Left colon (tissue), 2 donors: ENCODE data around the gene HDAC3. TPM values are rescaled to one million over a fixed set of nuclear protein-coding genes. Genes with fewer than 3 reads are reported as not detected.

ENCODE experiments used
- ATAC-seq: fragments of 200-7000 bp; cut with Tn5 transposase; one replicate; pipeline ENCODE4 v1.9.1; 2020; ENCODE audit warnings: mild to moderate bottlenecking, moderate library complexity
- DNase-seq, 2 donors: peaks; one replicate each; pipeline ENCODE4 v3.0.0-alpha.2; 2020
- intact Hi-C, 2 donors: fragments of 100-400 bp; cut with DNase I in 1 of 2; cut with micrococcal nuclease in 1 of 2; formaldehyde crosslinking; loops; one replicate each; pipeline versions ENCODE4 v1.11.2 to v1.14.0; 2022; cut with DNase I, micrococcal nuclease
- total RNA-seq, 2 donors: library from RNA; stranded (reverse); fragmentation: NEBNext Ultra II Directional; extraction: Animal tissue kit (Norgen Biotek cat#: 25700); gene quantifications; one replicate each; pipeline ENCODE4 v1.2.1, GENCODE V29; 2021
- donor health status: DM: no; HTN: no; CAD: no.
- donor health status: DM: yes; HTN: yes; CAD: no.

Gene HDAC3
- total RNA-seq, 2 donors from 2014 or later: 37.8 to 40.5 TPM

GRCh38 chr5:141573489-141574121, 63.0 kb downstream of the HDAC3 start:
- no peak for ATAC-seq
- intact Hi-C loops: no loop called here
- DNase-seq: no peak

Other genes with a start within 250 kb of the HDAC3 start
- 1 to 10 TPM in 1 of 2 donors, under 1 TPM in 1; 0.98 to 1.3 TPM for gene PCDHGB4, start 249.2 kb downstream of the HDAC3 start, total RNA-seq
- under 1 TPM; 0.73 to 0.82 TPM for gene PCDHGA8, start 244.2 kb downstream of the HDAC3 start, total RNA-seq
- gene PCDHGB5, start 238.9 kb downstream of the HDAC3 start, total RNA-seq: 1 to 10 TPM; 3.4 to 4.0 TPM
- 1 to 10 TPM; 1.6 to 2.6 TPM for gene PCDHGA9, start 234.1 kb downstream of the HDAC3 start, total RNA-seq
- 1 to 10 TPM; 1.9 to 2.2 TPM for gene PCDHGB6, start 228.8 kb downstream of the HDAC3 start, total RNA-seq
- gene PCDHGA10, start 223.9 kb downstream of the HDAC3 start, total RNA-seq: 1 to 10 TPM; 2.8 to 5.3 TPM
- 1 to 10 TPM; 3.0 to 4.2 TPM for gene PCDHGB7, start 219.2 kb downstream of the HDAC3 start, total RNA-seq
- 1 to 10 TPM; 1.3 to 2.2 TPM for gene PCDHGA11, start 215.8 kb downstream of the HDAC3 start, total RNA-seq
- 1 to 10 TPM; 1.8 to 2.0 TPM for gene PCDHGA12, start 206.3 kb downstream of the HDAC3 start, total RNA-seq
- 10 to 100 TPM; 15.3 to 16.0 TPM for gene PCDHGC3, start 160.9 kb downstream of the HDAC3 start, total RNA-seq
- gene PCDHGC4, start 151.8 kb downstream of the HDAC3 start, total RNA-seq: under 1 TPM; 0.64 to 0.92 TPM
- gene PCDHGC5, start 147.8 kb downstream of the HDAC3 start, total RNA-seq: under 1 TPM; 0.75 to 0.76 TPM
- 100 to 1,000 TPM; 105 to 108 TPM for gene DIAPH1, start 17.8 kb downstream of the HDAC3 start, total RNA-seq
- gene RELL2, start 148 bp upstream of the HDAC3 start, total RNA-seq: 1 to 10 TPM; 2.9 to 3.5 TPM
- 10 to 100 TPM; 15.0 to 19.2 TPM for gene FCHSD1, start 14.6 kb upstream of the HDAC3 start, total RNA-seq
- gene ARAP3, start 45.4 kb upstream of the HDAC3 start, total RNA-seq: 1 to 10 TPM; 5.3 to 7.1 TPM
- 100 to 1,000 TPM; 133 to 147 TPM for gene PCDH1, start 241.6 kb upstream of the HDAC3 start, total RNA-seq